GM12878 (cell line): ENCODE data around the gene LRRC10B. TPM values are rescaled to one million over a fixed set of nuclear protein-coding genes. Genes with fewer than 3 reads are reported as not detected.

Experiments used
- CTCF ChIP-seq, 3 experiments: IDR thresholded peaks in 2 of 3; conservative IDR thresholded peaks in 1 of 3; 2 replicates each; pipeline ENCODE4 v1.5.1; 2011; ENCODE audit warnings: low read depth in 3 of 3, low read length in 3 of 3, mild to moderate bottlenecking in 3 of 3, control low read depth in 2 of 3, moderate library complexity in 2 of 3, inconsistent platforms in 1 of 3, mixed read lengths in 1 of 3; ENCODE audit not compliant: control insufficient read depth in 2 of 3, insufficient read depth in 1 of 3; ENCODE audit errors: extremely low read depth in 1 of 3
- EP300 ChIP-seq, 2 experiments: fragments of 150-350 bp in 1 of 2; IDR thresholded peaks; 2 replicates each; pipeline ENCODE4 v1.6.1; 2011 to 2012; ENCODE audit warnings: low read depth in 2 of 2, low read length in 2 of 2, borderline replicate concordance in 1 of 2, improper control_type of control experiment in 1 of 2, inconsistent platforms in 1 of 2; ENCODE audit not compliant: control insufficient read depth in 1 of 2
- ESRRA ChIP-seq: IDR thresholded peaks from 2 replicates; pipeline ENCODE4 v1.6.1; 2012; ENCODE audit warnings: mild to moderate bottlenecking, low read length, improper control_type of control experiment
- IRF3 ChIP-seq: fragments of 450-650 bp; IDR thresholded peaks from 2 replicates; pipeline ENCODE4 v1.6.1; 2014; ENCODE audit warnings: mild to moderate bottlenecking
- MXI1 ChIP-seq: fragments of 150-350 bp; IDR thresholded peaks from 2 replicates; pipeline ENCODE4 v1.6.1; 2011; ENCODE audit warnings: low read depth, mild to moderate bottlenecking, inconsistent platforms, low read length, improper control_type of control experiment
- MYC ChIP-seq: IDR thresholded peaks from 2 replicates; pipeline ENCODE4 v1.6.1; 2011; ENCODE audit warnings: mild to moderate bottlenecking, low read length, moderate library complexity, inconsistent platforms; ENCODE audit not compliant: insufficient read depth, insufficient replicate concordance, insufficient read length, severe bottlenecking
- NFIC ChIP-seq: IDR thresholded peaks from 2 replicates; pipeline ENCODE4 v1.6.1; 2012; ENCODE audit warnings: low read depth, mild to moderate bottlenecking, inconsistent platforms, low read length, moderate library complexity
- NR2C1 ChIP-seq: fragments of 450-650 bp; IDR thresholded peaks from 2 replicates; pipeline ENCODE4 v1.6.1; 2017; ENCODE audit warnings: antibody characterized with exemption, mild to moderate bottlenecking, moderate library complexity
- NRF1 ChIP-seq: conservative IDR thresholded peaks from 2 replicates; pipeline ENCODE4 v1.6.1; 2011; ENCODE audit warnings: mild to moderate bottlenecking, low read depth, low read length, improper control_type of control experiment
- PAX5 ChIP-seq: IDR thresholded peaks from 2 replicates; pipeline ENCODE4 v1.6.1; 2011; ENCODE audit warnings: low read depth, low read length, borderline replicate concordance
- POLR2A ChIP-seq: IDR thresholded peaks from 2 replicates; pipeline ENCODE4 v1.6.1; 2011; ENCODE audit warnings: low read depth, mild to moderate bottlenecking, low read length
- POLR2AphosphoS2 ChIP-seq: IDR thresholded peaks from 2 replicates; pipeline ENCODE4 v1.6.1; 2011; ENCODE audit warnings: low read depth, mild to moderate bottlenecking, low read length, improper control_type of control experiment, moderate library complexity
- POU2F2 ChIP-seq: IDR thresholded peaks from 3 replicates; pipeline ENCODE4 v1.6.1; 2011; ENCODE audit warnings: low read depth, mild to moderate bottlenecking, low read length, borderline replicate concordance
- PRDM15 ChIP-seq: fragments of 450-650 bp; formaldehyde crosslinking; IDR thresholded peaks from 2 replicates; pipeline ENCODE4 v1.4.0; 2020; ENCODE audit warnings: mild to moderate bottlenecking, moderate library complexity
- SMC3 ChIP-seq: IDR thresholded peaks from 2 replicates; pipeline ENCODE4 v1.6.1; 2011; ENCODE audit warnings: low read length, improper control_type of control experiment, borderline replicate concordance
- WRNIP1 ChIP-seq: IDR thresholded peaks from 2 replicates; pipeline ENCODE4 v1.6.1; 2011; ENCODE audit warnings: low read depth, low read length, improper control_type of control experiment, borderline replicate concordance
- ZNF217 ChIP-seq: fragments of 450-650 bp; IDR thresholded peaks from 2 replicates; pipeline ENCODE4 v1.6.1; 2017; ENCODE audit warnings: antibody characterized with exemption, mild to moderate bottlenecking
- polyA plus RNA-seq, 11 experiments: library from polyadenylated mRNA; depleted of rRNA in 4 of 11; unstranded in 6 of 11; stranded (reverse) in 5 of 11; fragments of >200 nt; fragmentation: Nextera tagmentation in 4 of 11; fragmentation: Illumina TruSeq in 1 of 11; extraction: Ambion mirVana in 4 of 11; extraction: Trizol in 1 of 11; gene quantifications; 1 replicate in 1 of 11; 2 replicates in 10 of 11; pipeline versions ENCODE4 v1.2.1 to v1.2.3, GENCODE V29; 2011 to 2016; ENCODE audit warnings: inconsistent platforms in 2 of 11, missing spikeins in 2 of 11, low read depth in 1 of 11
- total RNA-seq, 4 experiments: library from RNA; depleted of rRNA in 3 of 4; stranded (reverse); fragments of >200 nt in 3 of 4; fragmentation: Illumina TruSeq in 1 of 4; extraction: Trizol in 1 of 4; gene quantifications; 2 replicates each; pipeline versions ENCODE4 v1.2.1 to v1.2.3, GENCODE V29; 2013 to 2021

LRRC10B gene
- total and polyA plus RNA-seq, 10 of the 15 experiments (the other 5 are each of a cell fraction or from before 2014, with no cell fraction given) = not detected

DNA sequence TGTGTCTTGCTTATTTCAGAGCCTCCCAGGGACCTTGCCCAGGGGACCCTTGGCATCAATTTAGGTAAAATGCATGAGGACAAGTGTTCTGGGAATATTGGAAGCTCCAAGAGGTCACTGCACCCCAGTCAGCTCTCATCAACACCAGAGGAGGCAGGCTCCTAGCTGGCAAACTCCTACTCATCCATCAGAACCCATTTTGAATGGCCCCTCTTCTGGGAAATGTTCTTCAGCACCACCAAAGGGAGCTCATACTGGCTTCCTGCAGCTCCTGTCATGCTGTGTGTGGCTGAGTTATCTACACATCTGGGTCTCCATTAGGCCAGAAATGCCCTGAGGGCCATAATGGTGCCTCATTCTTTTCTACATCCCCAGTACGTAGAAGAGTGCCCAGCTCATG lies 17.7 kb downstream of the LRRC10B start (continued):
- TF ChIP-seq PRDM15 (CRISPR knock-in tag) (no peak), MYC (no peak), MXI1 (no peak), POU2F2 (no peak), ESRRA (no peak), WRNIP1 (no peak), ZNF217 (no peak), CTCF (IDR thresholded peaks at IDR 0.05 in 2 of 3, conservative IDR thresholded peaks at IDR 0.05 in 1 of 3; ENCODE audit: control insufficient read depth in 2 of 3, extremely low read depth in 1 of 3, insufficient read depth in 1 of 3, low read depth in 3 of 3, low read length in 3 of 3) (no peak), POLR2AphosphoS2 (no peak), EP300 (IDR thresholded peaks at IDR 0.05; ENCODE audit: borderline replicate concordance in 1 of 2, control insufficient read depth in 1 of 2, low read depth in 2 of 2, low read length in 2 of 2) (no peak), PAX5 (no peak), POLR2A (no peak), SMC3 (no peak), IRF3 (no peak), NFIC (no peak), NR2C1 (no peak), NRF1 (no peak)
